K562 (cell line): Measurements from ENCODE around the gene TBX10.

Experiments used
- CTBP1 ChIP-seq: fragments of 450-650 bp; IDR thresholded peaks from 2 replicates; pipeline ENCODE4 v1.6.1; 2016; ENCODE audit warnings: borderline replicate concordance
- E2F3 ChIP-seq: fragments of 250-450 bp; sonication (Bioruptor Pico); IDR thresholded peaks from 2 replicates; pipeline ENCODE4 v1.4.0; 2020; ENCODE audit warnings: mild to moderate bottlenecking
- JUND ChIP-seq, 2 experiments: IDR thresholded peaks; 2 replicates in 1 of 2; 3 replicates in 1 of 2; pipeline ENCODE4 v1.6.1; 2011; ENCODE audit warnings: borderline replicate concordance in 2 of 2, low read depth in 2 of 2, low read length in 2 of 2, improper control_type of control experiment in 1 of 2, missing biosample characterization in 1 of 2, missing genetic modification characterization in 1 of 2, missing genetic modification reagents in 1 of 2
- POLR2A ChIP-seq: fragments of 450-650 bp; conservative IDR thresholded peaks from 2 replicates; pipeline ENCODE4 v1.6.1; 2016
- SRF ChIP-seq, 2 experiments: fragments of 250-450, 450-650 bp in 1 of 2; sonication (Bioruptor Pico) in 1 of 2; sonication (generic) in 1 of 2; formaldehyde crosslinking; IDR thresholded peaks; 2 replicates each; pipeline versions ENCODE4 v1.5.0 to v1.5.1; 2020 to 2022; ENCODE audit warnings: mild to moderate bottlenecking in 1 of 2, missing genetic modification reagents in 1 of 2
- TF ChIP-seq, protein P1 (sequence below), 3 experiments: fragments of 200-800 bp in 1 of 3; fragments of 250-450 bp in 1 of 3; fragments of 450-650 bp in 1 of 3; sonication (Bioruptor Pico) in 1 of 3; sonication (Bioruptor generic) in 1 of 3; formaldehyde crosslinking in 1 of 3; IDR thresholded peaks; 2 replicates each; pipeline versions ENCODE4 v1.6.1 to v1.8.0; 2016 to 2022; ENCODE audit warnings: mild to moderate bottlenecking in 2 of 3, missing genetic modification characterization in 2 of 3, missing compliant biosample characterization in 1 of 3, moderate library complexity in 1 of 3
- TF ChIP-seq, protein P2 (sequence below): sonication (generic); formaldehyde crosslinking; IDR thresholded peaks from 2 replicates; pipeline ENCODE4 v1.9.0; 2022; ENCODE audit warnings: mild to moderate bottlenecking, missing genetic modification reagents
- TF ChIP-seq, protein P3 (sequence below): fragments of 450-650 bp; conservative IDR thresholded peaks from 2 replicates; pipeline ENCODE4 v1.6.1; 2016; ENCODE audit warnings: missing genetic modification characterization, low read depth, mild to moderate bottlenecking, control low read depth, missing compliant biosample characterization
- TF ChIP-seq, protein P4 (sequence below): fragments of 250-450 bp; sonication (Bioruptor Pico); IDR thresholded peaks from 2 replicates; pipeline ENCODE4 v1.5.0; 2020; ENCODE audit warnings: mild to moderate bottlenecking

DNA sequence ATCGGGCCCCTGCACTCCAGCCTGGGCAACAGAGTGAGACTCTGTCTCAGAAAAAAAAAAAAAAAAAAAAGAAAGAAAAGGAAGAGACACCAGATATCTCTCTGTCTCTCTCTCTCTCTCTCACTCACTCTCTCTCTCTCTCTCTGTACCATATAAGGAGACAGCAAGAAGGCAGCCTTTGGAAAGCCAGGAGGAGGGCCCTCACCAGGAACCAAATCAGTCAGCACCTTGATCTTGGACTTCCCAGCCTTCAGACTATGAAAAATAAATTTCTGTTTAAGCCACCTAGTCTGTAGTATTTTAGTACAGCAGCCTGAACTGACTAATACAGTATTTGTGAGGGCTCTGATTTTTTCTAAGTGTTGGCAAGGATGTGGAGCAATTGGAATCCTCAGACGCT is 48.4 kb upstream of the TBX10 start:
- TF ChIP-seq E2F3 (CRISPR knock-in tag) (no peak), POLR2A (no peak), CTBP1 (no peak), JUND (IDR thresholded peaks at IDR 0.05; ENCODE audit: borderline replicate concordance, low read depth, low read length) (no peak), JUND (tag; IDR thresholded peaks at IDR 0.05; ENCODE audit: borderline replicate concordance, low read depth, low read length) (no peak), SRF (CRISPR knock-in tag; IDR thresholded peaks at IDR 0.05) (no peak)
- TF ChIP-seq, protein P1, sequence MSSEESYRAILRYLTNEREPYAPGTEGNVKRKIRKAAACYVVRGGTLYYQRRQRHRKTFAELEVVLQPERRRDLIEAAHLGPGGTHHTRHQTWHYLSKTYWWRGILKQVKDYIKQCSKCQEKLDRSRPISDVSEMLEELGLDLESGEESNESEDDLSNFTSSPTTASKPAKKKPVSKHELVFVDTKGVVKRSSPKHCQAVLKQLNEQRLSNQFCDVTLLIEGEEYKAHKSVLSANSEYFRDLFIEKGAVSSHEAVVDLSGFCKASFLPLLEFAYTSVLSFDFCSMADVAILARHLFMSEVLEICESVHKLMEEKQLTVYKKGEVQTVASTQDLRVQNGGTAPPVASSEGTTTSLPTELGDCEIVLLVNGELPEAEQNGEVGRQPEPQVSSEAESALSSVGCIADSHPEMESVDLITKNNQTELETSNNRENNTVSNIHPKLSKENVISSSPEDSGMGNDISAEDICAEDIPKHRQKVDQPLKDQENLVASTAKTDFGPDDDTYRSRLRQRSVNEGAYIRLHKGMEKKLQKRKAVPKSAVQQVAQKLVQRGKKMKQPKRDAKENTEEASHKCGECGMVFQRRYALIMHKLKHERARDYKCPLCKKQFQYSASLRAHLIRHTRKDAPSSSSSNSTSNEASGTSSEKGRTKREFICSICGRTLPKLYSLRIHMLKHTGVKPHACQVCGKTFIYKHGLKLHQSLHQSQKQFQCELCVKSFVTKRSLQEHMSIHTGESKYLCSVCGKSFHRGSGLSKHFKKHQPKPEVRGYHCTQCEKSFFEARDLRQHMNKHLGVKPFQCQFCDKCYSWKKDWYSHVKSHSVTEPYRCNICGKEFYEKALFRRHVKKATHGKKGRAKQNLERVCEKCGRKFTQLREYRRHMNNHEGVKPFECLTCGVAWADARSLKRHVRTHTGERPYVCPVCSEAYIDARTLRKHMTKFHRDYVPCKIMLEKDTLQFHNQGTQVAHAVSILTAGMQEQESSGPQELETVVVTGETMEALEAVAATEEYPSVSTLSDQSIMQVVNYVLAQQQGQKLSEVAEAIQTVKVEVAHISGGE (CRISPR knock-in tag; IDR thresholded peaks at IDR 0.05) = no peak
- TF ChIP-seq, protein P2, sequence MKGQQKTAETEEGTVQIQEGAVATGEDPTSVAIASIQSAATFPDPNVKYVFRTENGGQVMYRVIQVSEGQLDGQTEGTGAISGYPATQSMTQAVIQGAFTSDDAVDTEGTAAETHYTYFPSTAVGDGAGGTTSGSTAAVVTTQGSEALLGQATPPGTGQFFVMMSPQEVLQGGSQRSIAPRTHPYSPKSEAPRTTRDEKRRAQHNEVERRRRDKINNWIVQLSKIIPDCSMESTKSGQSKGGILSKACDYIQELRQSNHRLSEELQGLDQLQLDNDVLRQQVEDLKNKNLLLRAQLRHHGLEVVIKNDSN (CRISPR knock-in tag) = no peak
- TF ChIP-seq, protein P3, sequence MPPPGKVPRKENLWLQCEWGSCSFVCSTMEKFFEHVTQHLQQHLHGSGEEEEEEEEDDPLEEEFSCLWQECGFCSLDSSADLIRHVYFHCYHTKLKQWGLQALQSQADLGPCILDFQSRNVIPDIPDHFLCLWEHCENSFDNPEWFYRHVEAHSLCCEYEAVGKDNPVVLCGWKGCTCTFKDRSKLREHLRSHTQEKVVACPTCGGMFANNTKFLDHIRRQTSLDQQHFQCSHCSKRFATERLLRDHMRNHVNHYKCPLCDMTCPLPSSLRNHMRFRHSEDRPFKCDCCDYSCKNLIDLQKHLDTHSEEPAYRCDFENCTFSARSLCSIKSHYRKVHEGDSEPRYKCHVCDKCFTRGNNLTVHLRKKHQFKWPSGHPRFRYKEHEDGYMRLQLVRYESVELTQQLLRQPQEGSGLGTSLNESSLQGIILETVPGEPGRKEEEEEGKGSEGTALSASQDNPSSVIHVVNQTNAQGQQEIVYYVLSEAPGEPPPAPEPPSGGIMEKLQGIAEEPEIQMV (tag) = no peak
- TF ChIP-seq, protein P4, sequence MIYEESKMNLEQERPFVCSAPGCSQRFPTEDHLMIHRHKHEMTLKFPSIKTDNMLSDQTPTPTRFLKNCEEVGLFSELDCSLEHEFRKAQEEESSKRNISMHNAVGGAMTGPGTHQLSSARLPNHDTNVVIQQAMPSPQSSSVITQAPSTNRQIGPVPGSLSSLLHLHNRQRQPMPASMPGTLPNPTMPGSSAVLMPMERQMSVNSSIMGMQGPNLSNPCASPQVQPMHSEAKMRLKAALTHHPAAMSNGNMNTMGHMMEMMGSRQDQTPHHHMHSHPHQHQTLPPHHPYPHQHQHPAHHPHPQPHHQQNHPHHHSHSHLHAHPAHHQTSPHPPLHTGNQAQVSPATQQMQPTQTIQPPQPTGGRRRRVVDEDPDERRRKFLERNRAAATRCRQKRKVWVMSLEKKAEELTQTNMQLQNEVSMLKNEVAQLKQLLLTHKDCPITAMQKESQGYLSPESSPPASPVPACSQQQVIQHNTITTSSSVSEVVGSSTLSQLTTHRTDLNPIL (CRISPR knock-in tag) = no peak
